HG03432 (cell line): ENCODE measurements around the gene FRS2.

Experiments
- ATAC-seq: cut with Tn5 transposase; IDR thresholded peaks from one replicate; pipeline ENCODE4 v1.9.1; 2021; ENCODE audit warnings: mild to moderate bottlenecking, moderate library complexity; ENCODE audit not compliant: unreplicated experiment

FRS2 gene

DNA sequence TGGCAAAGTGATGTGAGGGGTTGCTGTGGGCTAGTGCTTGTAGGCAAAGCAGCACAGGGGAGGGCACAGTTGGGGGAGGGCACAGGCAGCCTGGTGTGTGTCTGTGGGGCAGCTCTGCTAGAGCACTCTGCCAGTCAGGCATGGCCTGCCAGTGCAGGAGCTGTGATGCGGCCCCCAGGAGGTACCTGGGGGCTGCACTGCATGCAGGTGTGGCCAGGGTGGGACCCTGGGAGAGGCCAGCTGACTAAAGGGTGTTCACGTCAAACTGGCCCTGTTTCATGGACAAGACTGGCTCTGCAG, 54.1 kb downstream of the FRS2 start:
- no peak for ATAC-seq

DNA sequence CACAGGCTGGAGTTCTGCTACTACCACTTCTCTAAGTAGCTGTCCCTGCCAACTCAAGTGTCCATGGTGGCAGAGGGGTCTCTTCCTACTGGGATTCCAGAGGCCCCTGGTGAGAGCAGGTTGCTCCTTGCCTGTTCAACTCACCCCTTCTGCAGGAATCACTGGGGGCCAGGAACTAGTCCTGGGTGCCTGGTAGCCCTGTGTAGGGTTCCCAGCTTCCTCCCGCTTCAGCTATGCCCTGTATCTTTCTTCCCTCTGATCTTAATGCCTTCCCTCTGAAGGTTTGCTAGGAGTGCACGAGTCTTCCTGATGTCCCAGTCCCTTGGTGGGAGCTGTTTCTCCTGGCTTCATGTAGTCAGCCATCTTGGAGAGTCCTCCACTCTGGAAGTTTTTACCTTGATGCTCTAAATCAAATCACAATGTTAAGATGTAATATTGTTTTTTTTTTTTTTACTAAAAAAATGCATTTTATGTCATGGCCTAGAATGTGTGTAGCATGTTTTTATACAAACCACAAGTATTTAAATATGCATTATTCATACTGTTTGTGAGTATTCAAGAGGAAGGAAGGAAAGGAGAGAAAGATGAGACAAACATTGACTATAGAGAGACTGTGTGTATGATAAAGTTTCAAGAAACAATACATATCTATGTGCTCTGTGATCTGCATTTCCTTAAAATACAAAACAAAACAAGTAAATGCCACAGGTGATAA, 54.7 kb downstream of the FRS2 start:
- no peak for ATAC-seq

DNA sequence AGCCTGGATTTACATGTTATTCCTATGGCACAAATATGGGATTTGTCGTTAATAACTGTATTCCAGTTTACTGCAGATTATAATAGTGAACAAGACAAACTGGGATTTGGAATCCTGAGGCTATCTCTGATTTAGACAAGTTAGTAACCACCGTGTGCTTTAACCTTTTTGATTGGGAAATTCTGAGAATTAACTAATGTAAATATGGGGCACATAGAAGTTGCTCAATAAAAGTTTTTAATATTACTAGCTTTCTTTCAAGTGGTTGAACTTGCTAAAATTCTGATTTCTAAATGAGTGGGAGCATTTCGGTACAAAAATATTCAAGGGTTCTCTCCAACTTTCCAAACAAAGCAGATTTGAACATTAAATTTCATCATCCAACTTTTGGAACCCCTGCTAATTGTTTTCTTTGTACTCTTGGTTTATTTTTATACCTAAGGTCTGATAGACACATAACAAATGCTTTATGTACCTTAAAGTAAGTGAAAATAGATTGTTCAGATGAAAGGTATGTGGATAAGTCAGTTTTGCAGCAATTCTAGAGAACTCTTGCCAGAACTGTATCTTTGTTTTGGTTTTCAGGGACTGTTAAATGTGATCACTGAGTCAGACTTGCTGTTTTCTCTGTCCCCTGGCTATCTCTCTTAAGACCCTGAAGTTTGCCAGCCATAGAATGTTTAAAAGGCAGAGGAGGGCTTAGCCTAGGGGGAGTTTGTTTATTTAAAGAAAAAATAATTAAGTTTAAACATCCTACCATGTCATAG, 57.5 kb downstream of the FRS2 start:
- no peak for ATAC-seq

DNA sequence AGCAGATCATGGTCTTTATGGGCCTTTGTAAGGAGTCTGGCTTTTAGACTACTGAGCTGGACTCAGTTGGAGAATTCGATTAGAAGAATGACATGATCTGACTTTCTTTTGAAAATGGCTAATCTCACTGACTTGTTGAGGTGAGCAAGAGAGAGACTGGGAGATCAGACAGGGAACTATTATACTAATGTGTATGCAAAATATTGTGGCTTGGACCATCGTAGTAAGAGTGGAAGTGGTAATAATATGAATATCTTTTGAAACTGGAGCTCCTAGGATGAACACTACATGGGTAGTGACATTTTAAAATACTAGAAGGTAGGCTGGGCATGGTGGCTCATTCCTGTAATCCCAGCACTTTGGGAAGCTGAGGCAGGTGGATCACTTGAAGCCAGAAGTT, 58.8 kb downstream of the FRS2 start:
- ATAC-seq, result peak; percentile 39

DNA sequence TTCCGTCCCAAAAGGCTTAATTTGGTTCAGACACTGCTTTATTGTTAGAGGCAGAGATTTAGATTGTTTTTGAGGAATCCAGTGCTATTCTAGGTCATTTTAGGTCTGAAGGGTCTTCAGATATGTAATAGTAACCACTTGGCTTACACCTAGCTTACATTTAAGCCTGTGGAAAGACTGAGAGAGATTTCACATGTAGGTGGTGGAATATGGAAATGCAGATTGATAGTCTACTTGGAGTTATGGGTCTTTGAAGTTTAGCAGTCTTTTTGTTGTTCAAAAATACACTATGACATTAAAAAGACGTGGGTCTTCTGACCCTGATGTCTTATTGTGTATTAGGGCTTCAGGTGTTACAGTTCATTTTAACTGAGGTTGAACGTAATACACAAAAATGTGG, 63.7 kb downstream of the FRS2 start:
- no peak for ATAC-seq

DNA sequence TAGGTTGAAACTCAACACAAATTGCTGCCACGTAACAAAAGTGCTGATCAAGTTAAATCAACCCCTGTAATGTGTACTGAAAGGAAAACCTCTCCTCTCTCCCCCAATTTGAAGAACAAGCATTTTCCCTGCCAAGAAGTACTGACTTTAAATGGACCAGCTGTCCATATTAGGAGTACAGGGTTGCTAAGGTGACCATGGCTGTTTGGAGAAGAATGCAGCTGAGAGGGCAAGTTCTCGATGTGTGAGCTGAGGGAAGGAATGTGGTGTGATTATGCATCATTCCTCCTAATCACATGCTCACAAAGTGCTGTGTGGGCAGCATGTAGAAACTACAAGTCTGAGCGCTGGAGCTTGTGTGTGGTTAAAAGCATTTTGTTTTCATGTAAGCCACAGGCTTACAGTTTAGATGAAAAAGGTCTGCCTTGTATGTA, 64.2 kb downstream of the FRS2 start:
- peak; percentile 92 for ATAC-seq

DNA sequence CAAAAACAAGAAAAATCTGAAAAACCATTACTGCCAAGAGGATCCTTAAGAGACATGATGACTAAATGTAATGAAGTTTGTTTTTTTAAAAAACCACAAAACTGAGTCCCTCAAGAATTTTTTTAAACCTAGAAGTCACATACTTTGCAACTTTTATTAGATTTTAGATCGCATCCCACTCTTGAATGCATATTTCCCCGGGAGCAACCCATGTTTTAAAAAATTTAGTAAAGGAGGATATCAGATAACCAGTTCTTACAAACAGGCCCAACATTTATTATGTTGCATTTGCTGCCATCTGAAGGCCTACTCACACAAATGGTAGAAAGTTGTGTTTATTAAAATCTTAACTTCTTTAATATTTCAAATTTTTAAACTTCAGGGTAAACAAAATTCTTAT, 70.8 kb downstream of the FRS2 start:
- ATAC-seq, result no peak

DNA sequence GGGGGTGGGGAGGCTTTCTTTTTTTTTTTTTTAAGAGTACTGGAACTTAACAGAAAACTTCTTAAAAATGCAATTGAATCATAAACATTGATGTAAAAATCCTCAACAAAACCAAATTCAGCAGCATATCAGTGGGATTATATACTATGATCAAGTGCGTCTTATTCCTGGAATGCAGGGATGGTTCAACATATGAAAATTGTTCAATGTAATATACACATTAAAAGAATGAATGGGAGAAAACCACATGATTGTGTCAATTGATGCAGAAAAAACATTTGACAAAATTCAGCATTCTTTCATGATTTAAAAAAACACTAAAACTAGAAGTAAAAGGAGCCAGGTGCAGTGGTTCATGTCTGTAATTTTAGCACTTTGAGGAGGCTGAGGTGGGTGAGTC, 73.9 kb downstream of the FRS2 start:
- ATAC-seq, result no peak

DNA sequence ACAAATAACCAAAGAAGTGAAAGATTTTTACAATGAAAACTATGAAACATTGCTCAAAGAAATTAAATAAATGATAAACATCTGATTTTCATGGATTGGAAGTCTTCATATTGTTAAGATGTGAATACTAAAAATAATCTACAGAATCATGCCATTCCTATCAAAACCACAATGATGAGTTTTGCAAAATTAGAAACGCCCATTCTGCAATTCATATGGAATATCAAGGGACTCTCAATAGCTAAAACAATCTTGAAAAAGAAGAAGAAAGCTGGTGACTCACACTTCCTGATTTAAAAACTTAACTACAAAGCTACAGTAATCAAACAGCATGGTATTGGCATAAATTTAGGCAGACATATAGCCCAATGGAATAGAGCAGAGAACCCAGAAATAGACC, 74.9 kb downstream of the FRS2 start:
- no peak for ATAC-seq

DNA sequence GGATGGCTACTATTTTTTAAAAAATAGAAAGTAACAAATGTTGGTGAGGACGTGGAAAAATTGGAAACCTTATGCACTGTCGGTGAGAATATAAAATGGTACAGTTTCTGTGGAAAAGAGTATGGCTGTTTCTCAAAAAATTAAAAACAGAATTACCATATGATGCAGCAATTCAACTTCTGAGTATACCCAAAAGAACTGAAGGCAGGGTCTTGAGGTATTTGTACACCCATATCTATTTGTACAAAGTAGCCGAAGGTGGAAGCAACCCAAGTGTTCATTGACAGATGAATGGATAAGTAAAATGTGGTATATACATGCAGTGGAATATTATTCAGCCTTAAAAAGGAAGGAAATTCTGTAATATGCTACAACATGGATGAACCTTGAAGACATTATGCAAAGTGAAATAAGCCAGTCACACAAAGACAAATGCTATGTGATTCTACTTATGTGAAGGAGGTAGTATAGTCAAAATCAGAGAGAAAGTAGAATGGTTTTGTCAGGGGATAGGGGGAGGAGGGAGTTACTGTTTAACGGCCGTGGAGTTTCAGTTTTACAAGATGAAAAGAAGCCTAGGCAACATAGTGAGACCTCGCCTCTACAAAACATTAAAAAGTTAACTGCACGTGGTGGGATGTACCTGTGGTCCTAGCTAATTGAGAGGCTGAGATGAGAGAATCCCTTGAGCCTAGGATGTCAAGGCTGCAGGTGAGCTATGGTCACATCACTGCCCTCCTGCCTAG, 76.7 kb downstream of the FRS2 start:
- ATAC-seq, result peak; percentile 88

DNA sequence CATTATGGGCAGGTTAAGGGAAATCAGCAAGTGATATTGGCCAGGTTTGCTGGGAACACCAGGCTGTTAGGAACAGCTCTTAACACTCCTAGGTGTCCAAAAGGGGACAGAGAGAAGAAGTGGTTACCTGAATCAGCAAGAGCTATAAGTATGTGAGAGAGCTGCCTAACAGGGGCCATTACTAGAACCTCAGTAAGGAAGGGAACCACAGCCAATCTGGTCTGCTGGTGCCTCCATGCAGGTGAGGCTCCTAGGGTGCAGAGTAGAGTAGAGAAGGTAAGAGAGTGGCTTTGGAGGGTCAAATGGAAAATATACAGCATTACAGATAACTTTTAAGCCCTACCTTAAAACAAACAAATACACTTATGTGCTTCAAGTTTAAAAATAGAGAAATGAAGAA, 78.5 kb downstream of the FRS2 start:
- no peak for ATAC-seq

DNA sequence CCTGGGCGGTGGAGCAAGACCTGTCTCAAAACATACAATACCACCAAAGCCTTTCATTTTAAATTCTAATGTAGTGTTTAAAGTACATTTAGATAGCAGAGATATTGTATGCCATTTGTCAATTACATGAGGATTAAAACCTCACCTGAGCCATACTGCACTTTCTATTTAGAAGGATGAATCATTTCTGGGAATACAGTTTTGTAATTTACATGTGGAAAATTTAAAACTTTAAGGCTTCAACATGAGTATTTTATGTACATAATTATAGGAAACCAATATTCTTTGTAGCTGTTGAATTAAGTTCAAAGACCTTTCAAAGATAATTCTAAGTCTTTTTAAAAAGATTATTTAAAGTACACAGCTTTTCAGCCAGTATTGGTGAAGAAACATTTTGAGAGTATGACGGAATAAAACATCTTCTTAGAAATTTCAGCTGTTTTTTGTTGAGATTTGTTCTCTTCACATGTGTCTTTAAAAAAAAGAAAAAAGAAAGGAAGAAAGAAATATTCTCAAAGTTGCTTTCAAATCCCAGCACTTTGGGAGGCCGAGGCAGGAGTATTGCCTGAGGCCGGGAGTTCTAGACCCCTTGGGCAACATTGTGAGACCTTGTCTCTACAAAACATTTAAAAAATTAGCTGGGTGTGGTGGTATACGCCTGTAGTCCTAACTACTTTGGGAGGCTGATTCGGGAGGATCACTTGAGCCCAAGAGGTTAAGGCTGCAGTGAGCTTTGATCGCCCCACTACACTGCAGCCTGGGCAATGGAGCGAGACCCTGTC, 80.6 kb downstream of the FRS2 start:
- no peak for ATAC-seq

DNA sequence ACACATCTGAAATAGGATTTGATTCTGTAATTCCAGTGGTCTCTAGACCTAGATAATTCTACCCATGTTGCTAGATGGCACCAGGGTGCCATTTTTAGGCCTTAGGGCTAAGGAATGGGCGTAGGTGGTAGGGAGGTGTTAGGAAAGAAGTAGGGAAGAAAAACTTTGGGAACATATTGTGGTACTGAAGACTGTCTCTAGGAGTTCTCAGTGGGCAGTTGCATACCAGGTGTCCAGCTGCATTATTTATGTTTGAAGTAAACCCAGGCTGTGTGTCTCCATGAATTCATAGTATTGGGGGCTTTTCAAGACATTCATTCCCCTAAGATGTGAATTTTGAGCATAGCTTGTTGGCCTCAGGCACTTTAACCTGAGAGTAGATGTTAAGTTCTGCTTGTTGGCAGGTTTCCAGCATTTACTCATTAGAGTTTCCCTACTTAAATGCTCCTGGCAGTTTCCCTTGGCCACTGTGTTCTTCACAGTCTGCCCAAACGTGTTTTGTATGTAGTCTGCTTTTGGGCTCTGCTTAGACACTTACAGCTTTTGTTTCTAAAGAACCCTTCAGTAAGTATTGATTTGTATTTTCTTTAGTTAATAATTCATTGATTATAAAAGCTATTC, 83.5 kb downstream of the FRS2 start:
- ATAC-seq, result no peak

DNA sequence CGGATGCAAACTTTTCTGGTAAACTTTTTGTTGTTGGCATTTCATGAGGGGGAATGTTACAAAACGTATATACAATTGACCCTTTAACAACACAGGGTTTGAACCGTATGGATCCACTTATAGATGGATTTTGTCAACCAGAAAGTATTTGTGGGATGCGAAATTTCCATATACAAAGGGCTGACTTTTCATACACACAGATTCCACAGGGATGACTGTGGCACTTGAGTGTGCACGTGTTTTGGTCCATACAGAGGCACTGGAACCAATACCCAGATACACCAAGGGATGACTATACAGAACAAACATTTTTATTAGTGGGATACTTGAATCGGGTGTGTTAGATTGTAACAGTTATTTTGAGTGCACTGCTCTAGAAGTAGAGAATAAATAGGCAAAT, 85.3 kb downstream of the FRS2 start:
- ATAC-seq, result no peak

DNA sequence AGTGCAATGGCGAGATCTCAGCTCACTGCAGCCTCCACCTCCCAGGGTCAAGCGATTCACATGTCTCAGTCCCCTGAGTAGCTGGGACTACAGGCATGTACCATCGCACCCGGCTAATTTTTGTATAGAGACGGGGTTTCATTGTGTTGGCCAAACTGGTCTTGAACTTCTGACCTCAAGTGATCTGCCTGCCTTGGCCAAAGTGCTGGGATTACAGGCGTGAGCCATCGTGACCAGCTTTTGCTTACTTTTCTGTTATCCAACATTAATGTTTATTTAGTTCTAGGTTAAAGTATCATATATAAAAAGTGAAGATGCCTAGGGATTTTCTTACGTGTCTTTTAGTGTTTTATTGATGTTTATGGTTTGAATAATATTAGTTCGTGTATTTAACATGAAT, 86.2 kb downstream of the FRS2 start:
- no peak for ATAC-seq

DNA sequence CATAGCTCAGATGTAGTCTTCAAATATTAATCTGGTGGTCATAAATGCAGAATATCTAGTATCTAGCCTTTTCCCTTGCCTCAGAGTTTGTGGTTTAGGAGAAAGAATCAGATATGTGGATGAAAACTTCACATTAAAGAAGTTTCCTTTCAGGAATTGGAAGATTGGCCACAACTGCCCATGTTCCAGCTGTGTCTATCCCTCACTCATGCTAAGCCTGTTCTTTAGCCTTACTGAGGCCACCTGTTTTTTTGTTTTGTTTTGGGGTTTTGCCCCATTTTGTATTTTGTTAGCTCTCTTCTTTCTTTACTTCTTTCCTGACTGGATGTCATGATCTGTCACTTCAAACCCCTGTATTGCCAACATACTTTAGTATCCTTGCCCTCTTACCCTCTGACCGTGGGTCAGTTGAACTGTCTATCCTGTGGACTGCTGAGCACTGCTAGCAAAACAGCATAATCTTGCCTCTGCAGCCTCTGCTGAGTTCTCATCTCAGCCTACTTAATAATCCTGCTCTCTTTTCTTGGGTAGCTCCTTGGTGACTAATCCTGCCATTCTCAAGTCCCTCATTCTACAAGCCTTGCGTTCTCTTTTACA, 93.1 kb downstream of the FRS2 start:
- ATAC-seq, result no peak

DNA sequence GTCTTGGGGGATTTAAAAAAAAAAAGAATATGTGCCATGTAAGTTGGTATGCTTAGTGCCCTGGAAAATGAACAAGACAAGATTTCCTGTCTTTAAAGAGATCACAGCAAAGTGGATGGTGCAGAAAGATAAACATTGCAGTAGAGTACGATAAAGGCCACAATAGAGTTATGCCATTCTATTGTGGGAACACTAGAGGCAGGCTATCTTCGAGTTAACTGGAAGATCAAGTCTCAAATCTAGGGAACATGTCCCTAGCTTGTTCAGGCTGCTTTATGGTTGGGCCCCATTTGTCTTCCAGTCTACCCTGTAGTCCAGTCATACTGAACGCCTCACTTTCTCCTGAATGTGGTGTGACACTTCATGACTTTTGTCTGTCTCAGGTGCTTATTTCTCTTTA, 96.4 kb downstream of the FRS2 start:
- no peak for ATAC-seq

DNA sequence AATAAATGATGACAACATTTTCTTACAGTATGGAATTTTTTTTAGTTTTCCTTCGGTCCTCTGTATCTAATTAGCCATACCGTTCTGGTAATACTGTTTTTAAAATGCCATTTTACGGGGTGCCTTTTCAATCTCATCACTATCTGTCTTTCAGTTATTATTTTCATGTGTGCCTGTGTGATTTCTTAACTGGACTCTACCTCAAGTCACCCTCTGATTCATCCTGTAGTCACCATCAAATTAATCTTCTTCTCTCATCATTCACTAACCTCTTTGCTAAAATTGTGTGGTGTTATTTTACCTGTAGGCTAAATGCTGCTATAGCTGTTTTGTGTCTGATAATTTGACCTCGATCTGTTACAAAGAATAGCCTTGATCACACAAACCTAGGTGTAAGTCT, 99.0 kb downstream of the FRS2 start:
- ATAC-seq, result no peak

DNA sequence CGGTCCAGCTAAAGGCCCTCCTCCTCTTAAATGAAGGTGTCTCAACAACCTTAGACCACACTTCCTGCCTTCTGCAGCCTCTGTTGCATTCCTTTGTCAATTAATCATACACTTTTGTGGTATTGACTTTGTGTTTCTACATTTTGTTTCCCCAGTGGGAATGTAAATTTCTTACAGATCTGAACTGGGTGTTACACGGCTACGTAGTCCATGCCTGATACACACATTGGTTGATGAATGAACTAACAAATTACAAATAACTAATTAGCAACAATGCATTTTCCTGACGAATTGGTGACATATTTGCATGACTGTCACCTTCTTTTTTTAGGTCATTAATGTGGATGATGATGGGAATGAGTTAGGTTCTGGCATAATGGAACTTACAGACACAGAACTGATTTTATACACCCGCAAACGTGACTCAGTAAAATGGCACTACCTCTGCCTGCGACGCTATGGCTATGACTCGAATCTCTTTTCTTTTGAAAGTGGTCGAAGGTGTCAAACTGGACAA, 99.9 kb downstream of the FRS2 start:
- ATAC-seq, result no peak
